Cardiac fibroblast (primary cell): ENCODE results near the gene GPRIN1.

Experiments used
- DNase-seq, 2 donors: peaks; one replicate each; pipeline versions ENCODE4 v3.0.0 to v3.0.0-alpha.2; 2010; ENCODE audit warnings: low read depth in 2 of 2
- H3K4me3 ChIP-seq, 2 donors: replicated peaks in 1 of 2; 1 replicate in 1 of 2; 2 replicates in 1 of 2; pipeline ENCODE4 v1.5.1; 2011; ENCODE audit warnings: low read depth in 2 of 2, low read length in 2 of 2, mild to moderate bottlenecking in 2 of 2, moderate library complexity in 1 of 2
- CTCF ChIP-seq: IDR thresholded peaks from one replicate; pipeline ENCODE4 v1.5.1; 2011; ENCODE audit warnings: low read depth, mild to moderate bottlenecking, low read length, inconsistent platforms

The GPRIN1 gene

DNA sequence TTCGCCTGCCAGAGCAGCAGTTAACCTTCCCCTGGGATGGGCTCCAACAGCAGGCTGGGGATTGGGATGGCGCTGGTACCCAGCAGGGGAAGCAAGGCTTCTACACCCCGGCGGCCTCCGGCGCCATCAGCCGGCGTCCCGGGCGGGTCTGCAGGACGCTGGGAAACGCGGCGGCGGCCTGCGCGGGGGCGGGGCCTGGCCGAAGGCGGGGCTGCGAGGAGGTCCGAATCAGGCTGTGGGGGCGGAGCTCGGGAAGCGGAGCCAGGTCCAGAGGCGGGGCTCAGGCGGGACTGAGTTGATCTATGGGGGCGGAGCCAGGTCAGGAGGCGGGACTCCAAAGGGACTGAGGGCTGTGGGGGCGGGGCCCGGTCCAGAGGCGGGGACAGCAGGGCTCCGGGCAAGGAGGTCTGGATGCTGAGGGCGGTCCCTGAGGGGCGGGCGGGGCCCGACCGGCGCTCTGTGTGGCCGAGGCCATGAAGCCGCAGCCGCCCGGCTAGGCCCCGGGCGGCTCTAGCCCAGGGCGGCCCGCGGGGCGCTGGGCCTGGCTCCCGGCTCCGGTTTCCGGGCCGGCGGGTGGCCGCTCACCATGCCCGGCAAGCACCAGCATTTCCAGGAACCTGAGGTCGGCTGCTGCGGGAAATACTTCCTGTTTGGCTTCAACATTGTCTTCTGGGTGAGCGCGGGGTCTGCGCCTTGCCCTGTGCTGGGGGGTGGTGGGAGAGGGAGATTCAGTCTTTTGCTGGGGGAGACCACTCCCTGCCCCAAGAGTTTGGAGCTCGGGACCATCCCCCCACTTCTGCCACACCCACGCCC, 37.3 kb upstream of the GPRIN1 start, which contains the start of gene TSPAN17:
Gene TSPAN17, plus strand, starts transcription at position 455 of the 813 bp plus-strand sequence. Its CDS starts 132 bp downstream, at position 587.
- peak; percentile 99 to 100 for DNase-seq
- H3K4me3 ChIP-seq = peak within 1 kb of the TSS; percentile 82 to 84
- no peak for TF ChIP-seq CTCF

GRCh38 chr5:176646707-176647029, 36.7 kb upstream of the GPRIN1 start:
- no peak for TF ChIP-seq CTCF
- H3K4me3 ChIP-seq = peak overlapping the region; percentile 19 to 24

DNA sequence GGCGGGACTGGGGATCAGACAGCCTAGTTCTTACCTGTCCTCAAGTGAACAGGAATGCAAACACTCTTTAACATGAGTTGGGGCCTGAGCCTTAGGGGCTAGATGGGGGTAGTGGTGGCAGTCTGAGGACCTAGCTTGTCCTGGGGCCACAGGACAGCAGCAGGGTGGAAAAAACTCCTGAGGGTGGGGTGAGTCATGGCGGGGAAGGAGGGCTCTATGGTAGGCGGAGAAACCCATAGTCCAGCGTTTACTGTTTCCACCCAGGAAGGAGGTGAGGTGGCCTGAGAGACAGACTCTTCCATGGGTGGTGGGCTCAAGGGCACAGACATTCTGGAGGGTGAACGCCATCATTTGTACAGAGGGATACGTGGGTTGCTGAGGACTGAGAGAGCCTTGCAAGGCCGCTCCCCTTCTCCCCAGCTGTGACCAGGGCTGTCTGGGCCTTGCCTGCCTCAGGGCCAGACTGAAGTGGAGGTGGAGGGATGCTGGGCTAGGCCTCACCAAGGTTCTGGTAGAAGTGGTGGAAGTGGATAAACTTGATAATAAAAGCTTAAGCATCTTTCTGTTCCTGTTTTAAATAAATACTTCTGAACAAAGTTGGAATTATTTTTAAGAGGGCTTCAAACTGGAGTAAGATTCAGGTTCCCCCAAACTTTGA, 36.2 kb upstream of the GPRIN1 start:
- no peak overlapping the region for H3K4me3 ChIP-seq
- TF ChIP-seq CTCF = no peak
- DNase-seq = no peak

More at GRCh38 chr5:176646707-176647029, 36.7 kb upstream of the GPRIN1 start:
- no peak for DNase-seq

- H3K4me3 ChIP-seq = no peak overlapping the region
- no peak for DNase-seq
- no peak for TF ChIP-seq CTCF
Observed at GRCh38 chr5:176644878-176645670, 35.1 kb upstream of the GPRIN1 start.

DNA sequence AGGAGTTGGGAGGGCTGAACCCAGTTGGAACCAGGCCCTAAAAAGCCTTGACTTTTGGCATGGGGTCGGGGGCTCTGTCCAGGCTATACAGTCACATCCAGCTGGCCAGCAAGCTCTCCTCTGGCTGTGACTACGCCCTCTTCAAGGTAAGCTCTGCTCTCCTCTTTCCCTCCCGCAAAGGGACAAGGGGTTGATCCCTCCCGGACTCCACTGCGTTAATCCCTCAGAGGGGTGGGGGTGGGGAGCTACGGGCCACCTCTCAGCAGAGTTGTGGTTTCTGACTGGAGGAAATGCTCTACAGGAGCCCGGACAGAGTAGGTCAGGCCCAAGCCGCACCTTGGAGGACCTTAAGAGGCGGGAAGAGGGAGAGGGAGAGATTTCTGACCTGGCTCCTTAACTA, 34.3 kb upstream of the GPRIN1 start:
- no peak for TF ChIP-seq CTCF
- H3K4me3 ChIP-seq = no peak overlapping the region
- DNase-seq = no peak

GRCh38 chr5:176643491-176644219, 33.7 kb upstream of the GPRIN1 start:
- no peak for DNase-seq
- TF ChIP-seq CTCF = no peak
- no peak overlapping the region for H3K4me3 ChIP-seq
